Spleen (tissue), 7 donors: ENCODE results near the gene GPATCH4.

Experiments used
- CTCF ChIP-seq, 11 experiments: fragments of 200-600 bp in 7 of 11; fragments of 450-650 bp in 4 of 11; sonication (generic) in 4 of 11; IDR thresholded peaks in 8 of 11; conservative IDR thresholded peaks in 3 of 11; 1 replicate in 7 of 11; 2 replicates in 4 of 11; pipeline versions ENCODE4 v1.4.0 to v1.8.0; 2016 to 2021; ENCODE audit warnings: antibody characterized with exemption in 11 of 11, inconsistent platforms in 4 of 11, mild to moderate bottlenecking in 1 of 11
- POLR2A ChIP-seq, 3 donors: fragments of 450-650 bp; IDR thresholded peaks; one replicate each; pipeline ENCODE4 v1.5.1; 2017; ENCODE audit warnings: antibody characterized with exemption in 3 of 3, mild to moderate bottlenecking in 1 of 3
- donor health status: DM: no; HTN: no; CAD: no; lungs with moderate emphysema.
- donor health status: DM: no; HTN: no; CAD: no.
- donor health status: DM: no; HTN: no; CAD: no.

- peak; percentile 48 to 86 (median 71) for TF ChIP-seq CTCF (IDR thresholded peaks at IDR 0.05 in 8 of 11, conservative IDR thresholded peaks at IDR 0.05 in 3 of 11)
- TF ChIP-seq POLR2A (IDR thresholded peaks at IDR 0.05) = no peak
These were observed 6.9 kb upstream of the GPATCH4 start for GRCh38 chr1:156608036-156608674.
